ENCODE measurements around the gene AMMECR1. TPM values are rescaled to one million over a fixed set of nuclear protein-coding genes. Genes with fewer than 3 reads are reported as not detected.

The AMMECR1 gene
- total RNA-seq, 2 experiments from 2014 or later = 7.6 to 8.4 TPM

DNA sequence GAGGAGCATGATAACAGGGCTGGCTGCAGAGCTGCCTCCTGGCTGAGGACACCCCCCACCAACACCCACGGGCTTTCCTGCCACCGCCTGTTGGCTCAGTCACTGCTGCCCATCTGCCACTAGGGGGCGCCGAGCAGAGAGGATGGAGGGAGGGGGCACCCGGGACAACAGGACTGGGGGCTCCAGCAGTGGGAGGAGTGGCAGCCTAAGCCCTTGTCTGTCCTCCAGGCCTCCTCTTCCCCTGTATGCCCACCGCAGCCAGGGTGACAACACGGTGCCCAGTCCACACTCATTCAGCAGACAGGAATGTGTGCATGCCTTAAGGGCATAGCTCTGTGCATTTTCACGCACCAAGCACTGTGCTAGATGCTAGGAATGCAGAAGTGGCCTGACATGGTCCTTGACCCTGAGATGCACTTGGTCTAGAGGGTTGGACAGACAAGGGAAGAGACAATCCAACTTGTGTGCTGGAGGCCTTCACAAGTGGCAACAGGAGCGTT lies 149.9 kb downstream of the AMMECR1 start:
- DNase-seq (peak; percentile 58), ATAC-seq (peak; percentile 72)
- CTCF ChIA-PET = interaction anchor here (0.7 to 22.9 kb wide), 10 partner anchors 9 to 243 kb away, joined by 3 to 449 read pairs (median 4); no protein-coding TSS in a partner anchor
- H3K4me1 Mint-ChIP-seq (ENCODE audit: low read depth) = no peaks in the 10 kb centered on the region
- POLR2A ChIA-PET = no interaction called here
- no peak overlapping the region for H3K4me3 Mint-ChIP-seq
- intact Hi-C loops (cut with micrococcal nuclease) = loop anchor here (10.0 kb wide), 1 partner anchor 147 kb away; the partner anchor contains the start of gene AMMECR1
- H3K9me3 Mint-ChIP-seq = no peaks in the 10 kb centered on the region
- no peaks in the 10 kb centered on the region for H3K36me3 Mint-ChIP-seq (ENCODE audit: low read depth)
- no peak overlapping the region for H3K27ac Mint-ChIP-seq
- TF ChIP-seq, protein P1, sequence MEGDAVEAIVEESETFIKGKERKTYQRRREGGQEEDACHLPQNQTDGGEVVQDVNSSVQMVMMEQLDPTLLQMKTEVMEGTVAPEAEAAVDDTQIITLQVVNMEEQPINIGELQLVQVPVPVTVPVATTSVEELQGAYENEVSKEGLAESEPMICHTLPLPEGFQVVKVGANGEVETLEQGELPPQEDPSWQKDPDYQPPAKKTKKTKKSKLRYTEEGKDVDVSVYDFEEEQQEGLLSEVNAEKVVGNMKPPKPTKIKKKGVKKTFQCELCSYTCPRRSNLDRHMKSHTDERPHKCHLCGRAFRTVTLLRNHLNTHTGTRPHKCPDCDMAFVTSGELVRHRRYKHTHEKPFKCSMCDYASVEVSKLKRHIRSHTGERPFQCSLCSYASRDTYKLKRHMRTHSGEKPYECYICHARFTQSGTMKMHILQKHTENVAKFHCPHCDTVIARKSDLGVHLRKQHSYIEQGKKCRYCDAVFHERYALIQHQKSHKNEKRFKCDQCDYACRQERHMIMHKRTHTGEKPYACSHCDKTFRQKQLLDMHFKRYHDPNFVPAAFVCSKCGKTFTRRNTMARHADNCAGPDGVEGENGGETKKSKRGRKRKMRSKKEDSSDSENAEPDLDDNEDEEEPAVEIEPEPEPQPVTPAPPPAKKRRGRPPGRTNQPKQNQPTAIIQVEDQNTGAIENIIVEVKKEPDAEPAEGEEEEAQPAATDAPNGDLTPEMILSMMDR (IDR thresholded peaks at IDR 0.05) = peak; percentile 49
- no peaks in the 10 kb centered on the region for H3K27me3 Mint-ChIP-seq

DNA sequence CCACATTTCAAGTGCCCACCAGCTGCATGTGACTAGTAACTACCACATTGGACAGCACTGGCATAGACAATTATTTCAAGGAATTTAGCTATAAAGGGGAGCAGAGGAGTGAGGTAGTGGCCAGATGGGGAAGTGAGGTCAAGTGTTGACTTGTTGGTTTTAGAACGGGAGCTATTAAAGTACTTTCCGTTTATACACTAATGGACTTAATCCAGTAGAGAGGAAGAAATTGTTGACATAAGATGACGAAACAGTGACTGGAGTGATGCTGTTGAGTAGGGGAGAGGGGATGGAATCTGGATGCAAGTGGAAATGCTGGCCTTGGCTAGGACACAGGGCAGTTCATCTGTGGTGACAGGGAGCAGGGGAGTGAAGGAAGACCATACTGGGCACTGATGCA lies 154.4 kb downstream of the AMMECR1 start:
- ChIA-PET POLR2A (interaction anchor here (1.0 kb wide), 1 partner anchor 154 kb away, joined by 3 read pairs; the partner anchor contains the start of gene AMMECR1), CTCF (interaction anchor here (22.9 kb wide), 1 partner anchor 248 kb away, joined by 449 read pairs; no protein-coding TSS in a partner anchor)
- TF ChIP-seq, protein P1 (IDR thresholded peaks at IDR 0.05) = no peak
- no peak overlapping the region for H3K4me3 Mint-ChIP-seq
- H3K4me1 Mint-ChIP-seq (ENCODE audit: low read depth) = peaks cover 10% of the 10 kb centered on the region
- no peaks in the 10 kb centered on the region for H3K27me3 Mint-ChIP-seq
- H3K36me3 Mint-ChIP-seq (ENCODE audit: low read depth) = no peaks in the 10 kb centered on the region
- ATAC-seq (no peak), DNase-seq (no peak)
- H3K27ac Mint-ChIP-seq = no peak overlapping the region
- no peaks in the 10 kb centered on the region for H3K9me3 Mint-ChIP-seq
- intact Hi-C loops (cut with micrococcal nuclease) = loop anchor here (10.0 kb wide), 1 partner anchor 151 kb away; the partner anchor contains the start of gene AMMECR1

DNA sequence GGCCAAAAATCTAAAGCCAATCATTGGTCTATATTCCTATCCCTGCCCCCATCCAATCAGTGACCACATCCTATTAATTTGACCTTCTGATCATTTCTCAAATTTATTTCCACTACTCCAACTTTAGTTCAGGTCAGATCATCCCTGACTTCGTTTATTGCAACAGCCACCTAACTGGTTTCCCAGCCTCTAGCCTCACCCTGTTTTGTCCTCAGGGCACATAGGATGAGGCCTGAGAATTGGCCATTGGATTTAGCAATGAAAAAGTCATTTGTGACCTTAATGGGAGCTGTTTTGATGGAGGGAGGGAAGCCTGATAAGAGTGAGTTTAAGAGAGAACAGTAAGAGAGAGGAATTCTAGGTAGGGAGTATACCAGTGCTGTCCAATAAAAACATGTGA lies 155.0 kb downstream of the AMMECR1 start:
- intact Hi-C loops (cut with micrococcal nuclease) = loop anchor here (10.0 kb wide), 1 partner anchor 152 kb away; the partner anchor contains the start of gene AMMECR1
- no peak overlapping the region for H3K27ac Mint-ChIP-seq
- TF ChIP-seq, protein P1 (IDR thresholded peaks at IDR 0.05) = no peak
- CTCF ChIA-PET = interaction anchor here (22.9 kb wide), 1 partner anchor 248 kb away, joined by 449 read pairs; no protein-coding TSS in a partner anchor
- DNase-seq (no peak), ATAC-seq (no peak)
- no peaks in the 10 kb centered on the region for H3K36me3 Mint-ChIP-seq (ENCODE audit: low read depth)
- H3K4me3 Mint-ChIP-seq = no peak overlapping the region
- POLR2A ChIA-PET = interaction anchor here (1.0 kb wide), 1 partner anchor 154 kb away, joined by 3 read pairs; the partner anchor contains the start of gene AMMECR1
- no peaks in the 10 kb centered on the region for H3K27me3 Mint-ChIP-seq
- H3K4me1 Mint-ChIP-seq (ENCODE audit: low read depth) = peaks cover 10% of the 10 kb centered on the region
- H3K9me3 Mint-ChIP-seq = no peaks in the 10 kb centered on the region

DNA sequence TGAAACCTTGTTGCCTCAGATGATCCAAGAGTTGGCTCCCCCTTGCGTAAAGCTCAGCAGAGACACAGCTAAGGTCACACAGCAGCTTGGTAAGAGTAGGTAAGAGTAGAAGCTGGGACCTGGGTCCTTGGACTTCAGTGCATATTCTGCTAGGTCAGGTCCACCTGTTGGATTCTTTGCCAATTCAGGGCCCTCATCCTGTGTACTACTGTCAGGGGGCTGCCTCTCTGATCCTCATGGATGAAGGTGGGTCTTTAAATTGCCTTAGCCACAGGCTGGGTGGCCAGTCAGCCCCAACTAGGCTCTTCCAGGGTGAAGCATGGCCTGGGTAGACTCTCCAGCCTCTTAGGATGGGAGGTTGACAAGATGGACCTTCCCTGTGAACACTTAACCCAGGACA lies 155.8 kb downstream of the AMMECR1 start:
- peaks cover 10% of the 10 kb centered on the region for H3K4me1 Mint-ChIP-seq (ENCODE audit: low read depth)
- H3K4me3 Mint-ChIP-seq = no peak overlapping the region
- ATAC-seq (no peak), DNase-seq (no peak)
- ChIA-PET POLR2A (no interaction called here), CTCF (interaction anchor here (22.9 kb wide), 1 partner anchor 249 kb away, joined by 449 read pairs; no protein-coding TSS in a partner anchor)
- no peak overlapping the region for H3K27ac Mint-ChIP-seq
- intact Hi-C loops (cut with micrococcal nuclease) = loop anchor here (10.0 kb wide), 1 partner anchor 153 kb away; the partner anchor contains the start of gene AMMECR1
- no peaks in the 10 kb centered on the region for H3K9me3 Mint-ChIP-seq
- no peaks in the 10 kb centered on the region for H3K36me3 Mint-ChIP-seq (ENCODE audit: low read depth)
- TF ChIP-seq, protein P1 (IDR thresholded peaks at IDR 0.05) = no peak
- H3K27me3 Mint-ChIP-seq = no peaks in the 10 kb centered on the region

DNA sequence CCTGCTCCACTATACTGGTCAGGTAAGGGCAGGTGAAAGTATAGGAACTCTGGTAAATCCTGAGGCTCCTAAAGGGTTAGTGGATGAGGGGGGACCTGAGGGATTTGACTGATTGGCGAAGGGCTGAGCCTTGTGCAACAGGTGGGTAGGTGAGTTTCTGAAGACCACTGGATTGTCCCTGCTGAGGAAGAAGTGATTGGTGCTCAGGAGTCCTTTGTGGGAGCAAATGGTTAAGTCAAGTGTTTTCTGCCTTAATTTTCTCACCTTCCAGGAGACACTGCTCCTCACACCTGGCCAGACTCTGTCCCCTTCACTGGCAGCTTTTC lies 156.6 kb downstream of the AMMECR1 start:
- no peaks in the 10 kb centered on the region for H3K9me3 Mint-ChIP-seq
- intact Hi-C loops (cut with micrococcal nuclease) = loop anchor here (2.0 to 10.0 kb wide), 2 partner anchors 153 to 247 kb away; partner anchors contain the start of gene AMMECR1

More for the DNA sequence above, 156.6 kb downstream of the AMMECR1 start:
- Mint-ChIP-seq H3K4me1 (ENCODE audit: low read depth) (peaks cover 10% of the 10 kb centered on the region), H3K27me3 (no peaks in the 10 kb centered on the region), H3K27ac (no peak overlapping the region), H3K36me3 (ENCODE audit: low read depth) (no peaks in the 10 kb centered on the region), H3K4me3 (no peak overlapping the region)
- POLR2A ChIA-PET = no interaction called here
- CTCF ChIA-PET = interaction anchor here (0.7 to 22.9 kb wide), 8 partner anchors 12 to 250 kb away, joined by 3 to 449 read pairs (median 4); no protein-coding TSS in a partner anchor
- DNase-seq = no peak
- TF ChIP-seq, protein P1 (IDR thresholded peaks at IDR 0.05) = no peak
- no peak for ATAC-seq
